ENCODE data around the gene PRTFDC1.

The PRTFDC1 gene

DNA sequence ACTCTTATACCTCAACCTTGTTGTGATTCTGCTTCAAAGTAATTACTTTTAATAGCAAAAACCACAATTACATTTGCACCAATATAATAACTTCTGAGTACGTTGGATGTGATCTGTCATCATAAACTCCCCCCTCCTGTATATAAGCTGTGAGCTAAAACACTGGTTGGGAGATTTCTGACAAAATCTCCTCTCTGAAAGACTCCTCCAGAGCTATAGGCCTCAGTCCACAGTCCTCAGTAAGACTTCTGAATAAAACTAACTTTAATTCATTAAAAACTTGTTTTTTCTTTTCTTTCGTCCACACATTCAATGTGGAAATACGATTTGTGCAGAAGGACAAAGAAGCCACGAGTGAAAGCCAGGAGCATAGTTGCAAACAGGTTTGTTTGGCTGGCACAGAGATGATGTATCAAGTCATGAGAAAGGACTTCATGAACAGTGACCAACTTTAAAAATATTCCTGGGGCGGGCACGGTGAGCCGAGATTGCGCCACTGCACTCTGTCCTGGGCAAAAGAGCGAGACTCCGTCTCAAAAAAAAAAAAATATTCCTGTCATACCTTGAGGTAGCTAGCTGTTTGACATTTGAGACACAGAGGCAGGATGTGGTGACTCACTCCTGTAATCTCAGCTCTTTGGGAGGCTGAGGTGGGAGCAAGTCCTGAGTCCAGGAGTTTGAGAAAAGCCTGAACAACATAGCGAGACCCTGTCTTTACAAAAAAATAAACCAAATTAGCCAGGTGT lies 137.7 kb downstream of the PRTFDC1 start:
- TF ChIP-seq, protein P1, sequence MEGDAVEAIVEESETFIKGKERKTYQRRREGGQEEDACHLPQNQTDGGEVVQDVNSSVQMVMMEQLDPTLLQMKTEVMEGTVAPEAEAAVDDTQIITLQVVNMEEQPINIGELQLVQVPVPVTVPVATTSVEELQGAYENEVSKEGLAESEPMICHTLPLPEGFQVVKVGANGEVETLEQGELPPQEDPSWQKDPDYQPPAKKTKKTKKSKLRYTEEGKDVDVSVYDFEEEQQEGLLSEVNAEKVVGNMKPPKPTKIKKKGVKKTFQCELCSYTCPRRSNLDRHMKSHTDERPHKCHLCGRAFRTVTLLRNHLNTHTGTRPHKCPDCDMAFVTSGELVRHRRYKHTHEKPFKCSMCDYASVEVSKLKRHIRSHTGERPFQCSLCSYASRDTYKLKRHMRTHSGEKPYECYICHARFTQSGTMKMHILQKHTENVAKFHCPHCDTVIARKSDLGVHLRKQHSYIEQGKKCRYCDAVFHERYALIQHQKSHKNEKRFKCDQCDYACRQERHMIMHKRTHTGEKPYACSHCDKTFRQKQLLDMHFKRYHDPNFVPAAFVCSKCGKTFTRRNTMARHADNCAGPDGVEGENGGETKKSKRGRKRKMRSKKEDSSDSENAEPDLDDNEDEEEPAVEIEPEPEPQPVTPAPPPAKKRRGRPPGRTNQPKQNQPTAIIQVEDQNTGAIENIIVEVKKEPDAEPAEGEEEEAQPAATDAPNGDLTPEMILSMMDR (IDR thresholded peaks at IDR 0.05), result no peak

DNA sequence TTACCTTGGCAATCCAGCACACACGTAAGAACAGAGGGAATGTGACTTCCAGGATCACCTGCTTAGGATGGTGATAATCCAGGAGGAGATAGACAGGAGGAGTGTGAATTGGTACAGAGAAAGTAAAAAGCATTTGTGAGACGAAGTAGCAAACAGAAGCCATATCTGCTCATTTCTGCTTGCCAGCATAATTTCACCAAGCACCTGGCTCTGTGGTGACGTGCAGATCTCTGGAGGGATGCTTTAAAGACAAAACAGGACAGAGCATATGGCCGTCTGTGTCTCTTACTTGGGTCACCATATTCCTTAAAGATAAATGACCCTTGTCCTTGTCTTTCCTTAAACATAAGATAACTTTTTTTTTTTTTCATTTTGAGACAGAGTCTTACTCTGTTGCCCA lies 138.6 kb downstream of the PRTFDC1 start:
- TF ChIP-seq, protein P1 (IDR thresholded peaks at IDR 0.05), result no peak

DNA sequence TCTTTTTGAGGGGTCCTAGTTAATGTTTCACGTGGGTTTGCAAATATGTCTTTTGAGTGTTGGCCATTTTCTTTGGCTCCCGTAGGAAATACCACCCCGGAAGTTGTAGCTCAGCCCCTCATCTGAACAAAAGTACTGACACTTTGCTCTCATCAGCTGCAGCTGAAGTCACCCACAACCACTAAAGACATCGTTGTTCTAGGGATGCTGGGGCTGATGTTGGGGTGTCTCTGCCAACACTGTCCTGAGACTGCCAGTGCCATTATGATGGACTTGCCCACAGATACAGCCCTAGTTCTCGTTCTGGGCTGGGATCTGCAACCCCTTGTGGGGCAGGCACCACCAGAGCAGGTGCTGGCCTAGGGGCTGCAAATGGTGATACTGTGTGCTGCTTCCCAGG lies 146.1 kb downstream of the PRTFDC1 start:
- TF ChIP-seq, protein P1 (IDR thresholded peaks at IDR 0.05), result no peak

DNA sequence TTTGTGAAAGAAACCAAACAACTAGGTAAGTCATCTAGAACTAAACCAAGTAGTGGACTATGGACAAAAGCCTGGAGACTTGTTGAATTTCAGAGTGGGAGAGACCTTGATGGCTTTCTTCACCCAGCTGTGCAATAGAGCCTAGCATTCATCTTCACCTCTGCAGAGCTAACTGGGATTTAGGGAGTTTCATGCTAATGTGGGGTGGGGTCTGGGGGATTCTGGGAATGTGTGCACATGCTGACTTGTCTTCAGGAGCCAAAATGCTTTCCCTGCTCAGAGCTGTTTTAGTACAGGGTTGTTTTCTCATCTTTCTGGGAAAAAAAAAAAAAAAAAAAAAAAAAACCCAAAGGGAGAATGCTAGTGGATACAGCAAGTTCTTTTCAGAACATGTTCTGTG lies 147.4 kb downstream of the PRTFDC1 start:
- TF ChIP-seq, protein P1 (IDR thresholded peaks at IDR 0.05), result no peak

DNA sequence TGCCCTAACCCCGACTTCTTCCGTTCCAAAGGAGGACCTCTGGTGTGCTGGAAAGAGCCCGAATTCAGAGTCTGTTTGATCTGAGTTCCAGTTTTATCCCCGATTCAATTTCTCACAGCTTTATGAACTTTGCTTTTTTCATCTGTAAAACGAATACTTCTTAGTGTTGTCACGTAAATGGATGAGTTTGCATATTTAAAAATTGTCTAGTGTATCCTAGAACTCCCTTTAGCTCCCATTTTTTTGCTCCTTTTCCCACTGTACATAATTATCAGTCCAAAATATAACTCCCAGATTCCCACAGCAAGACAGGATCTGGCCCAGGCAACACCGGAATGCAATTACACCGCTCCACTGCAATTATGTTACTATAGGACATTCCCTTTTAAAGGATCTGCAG lies 148.0 kb downstream of the PRTFDC1 start:
- TF ChIP-seq, protein P1 (IDR thresholded peaks at IDR 0.05), result no peak

DNA sequence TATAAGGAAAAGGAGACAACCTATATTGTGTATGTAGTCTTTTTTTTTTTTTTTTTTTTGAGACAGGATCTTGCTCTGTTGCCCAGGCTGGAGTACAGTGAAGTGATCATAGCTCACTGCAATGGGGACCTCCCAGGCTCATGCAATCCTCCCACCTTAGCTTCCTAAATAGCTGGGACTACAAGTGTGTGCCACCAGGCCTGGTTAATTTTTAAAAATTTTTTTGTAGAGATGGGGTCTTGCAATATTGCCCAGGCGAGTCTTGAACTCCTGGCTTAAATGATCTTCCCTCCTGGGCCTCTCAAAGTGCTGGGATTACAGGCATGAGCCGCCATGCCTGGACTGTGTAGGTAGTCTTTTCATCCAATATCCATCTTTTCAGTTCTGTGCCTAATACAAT lies 150.0 kb downstream of the PRTFDC1 start:
- TF ChIP-seq, protein P1 (IDR thresholded peaks at IDR 0.05), result no peak

DNA sequence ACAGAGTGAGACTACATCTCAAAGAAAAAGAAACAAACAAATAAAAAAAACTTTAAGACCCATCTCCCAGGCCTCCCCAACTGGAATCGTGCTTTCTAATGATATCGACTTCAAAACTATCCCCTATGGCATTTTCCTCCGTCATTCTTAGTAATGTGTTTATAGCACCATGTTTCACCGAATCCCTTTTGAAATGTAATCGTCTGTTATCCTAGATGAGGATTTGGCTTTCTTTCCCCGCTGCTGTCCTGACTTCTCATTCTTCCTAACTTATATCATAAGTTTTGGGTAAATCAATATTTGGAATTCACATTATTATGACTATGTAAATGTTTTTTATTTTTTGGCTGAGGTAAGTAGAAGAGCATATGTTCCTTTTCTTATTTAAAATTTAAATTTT lies 151.5 kb downstream of the PRTFDC1 start:
- TF ChIP-seq, protein P1 (IDR thresholded peaks at IDR 0.05), result no peak

Data from LNCAP (cell line).